Transverse colon (tissue), 4 donors: ENCODE measurements around the gene PER2.

ENCODE experiments used
- CTCF ChIP-seq, 5 experiments: fragments of 200-600 bp in 3 of 5; fragments of 450-650 bp in 2 of 5; sonication (generic) in 3 of 5; IDR thresholded peaks; 1 replicate in 2 of 5; 2 replicates in 3 of 5; pipeline ENCODE4 v1.5.1; 2016 to 2017; ENCODE audit warnings: antibody characterized with exemption in 5 of 5, inconsistent platforms in 3 of 5, mild to moderate bottlenecking in 2 of 5, moderate library complexity in 1 of 5
- EP300 ChIP-seq: sonication (generic); formaldehyde crosslinking; IDR thresholded peaks from one replicate; pipeline ENCODE4 v1.6.1; 2017; ENCODE audit warnings: antibody characterized with exemption, low read depth
- POLR2A ChIP-seq: fragments of 450-650 bp; IDR thresholded peaks from one replicate; pipeline ENCODE4 v1.6.1; 2016; ENCODE audit warnings: antibody characterized with exemption, mild to moderate bottlenecking, moderate library complexity
- POLR2AphosphoS5 ChIP-seq, 3 donors: sonication (generic); formaldehyde crosslinking; IDR thresholded peaks; one replicate each; pipeline ENCODE4 v1.6.1; 2016; ENCODE audit warnings: antibody characterized with exemption in 3 of 3

GRCh38 chr2:238226698-238227586 lies 61.5 kb downstream of the PER2 start:
- no peak for TF ChIP-seq CTCF (IDR thresholded peaks at IDR 0.05)
- TF ChIP-seq POLR2AphosphoS5 (IDR thresholded peaks at IDR 0.05): no peak
- no peak for TF ChIP-seq EP300
- no peak for TF ChIP-seq POLR2A
